ENCODE data around the gene NR2C1.

DNA sequence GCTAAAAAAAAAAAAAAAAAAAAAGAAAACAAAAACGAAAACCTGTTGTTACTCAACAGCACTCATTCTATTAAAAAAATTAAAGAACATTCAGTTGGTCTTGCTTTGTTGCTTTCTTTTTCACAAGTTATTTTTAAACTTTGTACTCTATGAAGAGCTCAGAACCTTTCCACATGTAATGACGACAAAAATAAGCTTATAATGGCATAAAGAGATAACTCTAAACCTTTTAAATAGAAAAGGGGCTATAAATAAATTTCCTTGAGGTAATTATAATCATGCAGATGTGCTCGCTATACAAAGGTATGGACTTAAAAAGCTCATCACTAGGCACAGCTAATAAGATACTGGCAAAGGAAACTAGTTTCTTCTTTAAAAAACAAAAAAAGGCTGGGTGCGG, 13.4 kb downstream of the NR2C1 start:
- TF ChIP-seq, protein P1, sequence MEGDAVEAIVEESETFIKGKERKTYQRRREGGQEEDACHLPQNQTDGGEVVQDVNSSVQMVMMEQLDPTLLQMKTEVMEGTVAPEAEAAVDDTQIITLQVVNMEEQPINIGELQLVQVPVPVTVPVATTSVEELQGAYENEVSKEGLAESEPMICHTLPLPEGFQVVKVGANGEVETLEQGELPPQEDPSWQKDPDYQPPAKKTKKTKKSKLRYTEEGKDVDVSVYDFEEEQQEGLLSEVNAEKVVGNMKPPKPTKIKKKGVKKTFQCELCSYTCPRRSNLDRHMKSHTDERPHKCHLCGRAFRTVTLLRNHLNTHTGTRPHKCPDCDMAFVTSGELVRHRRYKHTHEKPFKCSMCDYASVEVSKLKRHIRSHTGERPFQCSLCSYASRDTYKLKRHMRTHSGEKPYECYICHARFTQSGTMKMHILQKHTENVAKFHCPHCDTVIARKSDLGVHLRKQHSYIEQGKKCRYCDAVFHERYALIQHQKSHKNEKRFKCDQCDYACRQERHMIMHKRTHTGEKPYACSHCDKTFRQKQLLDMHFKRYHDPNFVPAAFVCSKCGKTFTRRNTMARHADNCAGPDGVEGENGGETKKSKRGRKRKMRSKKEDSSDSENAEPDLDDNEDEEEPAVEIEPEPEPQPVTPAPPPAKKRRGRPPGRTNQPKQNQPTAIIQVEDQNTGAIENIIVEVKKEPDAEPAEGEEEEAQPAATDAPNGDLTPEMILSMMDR (IDR thresholded peaks at IDR 0.05), result no peak
- TF ChIP-seq POLR2A (IDR thresholded peaks at IDR 0.05) (no peak), POLR2AphosphoS5 (IDR thresholded peaks at IDR 0.05) (no peak)
